Measurements from ENCODE around the gene CSNK1D. TPM values are rescaled to one million over a fixed set of nuclear protein-coding genes. Genes with fewer than 3 reads are reported as not detected.

CSNK1D gene
- total RNA-seq, 1 experiment from 2014 or later, result 111 TPM

DNA sequence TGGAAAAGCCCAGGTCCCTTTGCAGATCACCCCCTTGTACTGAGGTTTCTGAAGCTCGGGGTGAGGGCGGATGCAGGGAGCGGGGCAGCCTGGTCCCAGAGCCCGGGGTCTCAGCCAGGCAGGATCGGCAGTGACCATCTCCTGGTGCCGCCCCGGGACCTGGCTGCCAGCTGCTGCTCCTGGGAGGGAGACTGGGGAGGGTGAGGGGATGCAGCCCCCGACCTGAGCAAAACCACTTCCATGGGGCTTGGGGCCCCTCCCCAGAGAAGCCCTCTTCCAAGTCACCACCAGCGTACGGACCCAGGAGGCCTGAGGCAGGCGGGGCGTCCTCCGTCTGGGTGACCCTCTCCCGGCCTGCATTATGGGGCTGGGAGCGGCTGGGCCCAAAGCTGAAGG lies 29.1 kb upstream of the CSNK1D start (continued):
- TF ChIP-seq, protein P1, sequence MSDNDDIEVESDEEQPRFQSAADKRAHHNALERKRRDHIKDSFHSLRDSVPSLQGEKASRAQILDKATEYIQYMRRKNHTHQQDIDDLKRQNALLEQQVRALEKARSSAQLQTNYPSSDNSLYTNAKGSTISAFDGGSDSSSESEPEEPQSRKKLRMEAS (CRISPR knock-in tag; IDR thresholded peaks at IDR 0.05), result no peak

DNA sequence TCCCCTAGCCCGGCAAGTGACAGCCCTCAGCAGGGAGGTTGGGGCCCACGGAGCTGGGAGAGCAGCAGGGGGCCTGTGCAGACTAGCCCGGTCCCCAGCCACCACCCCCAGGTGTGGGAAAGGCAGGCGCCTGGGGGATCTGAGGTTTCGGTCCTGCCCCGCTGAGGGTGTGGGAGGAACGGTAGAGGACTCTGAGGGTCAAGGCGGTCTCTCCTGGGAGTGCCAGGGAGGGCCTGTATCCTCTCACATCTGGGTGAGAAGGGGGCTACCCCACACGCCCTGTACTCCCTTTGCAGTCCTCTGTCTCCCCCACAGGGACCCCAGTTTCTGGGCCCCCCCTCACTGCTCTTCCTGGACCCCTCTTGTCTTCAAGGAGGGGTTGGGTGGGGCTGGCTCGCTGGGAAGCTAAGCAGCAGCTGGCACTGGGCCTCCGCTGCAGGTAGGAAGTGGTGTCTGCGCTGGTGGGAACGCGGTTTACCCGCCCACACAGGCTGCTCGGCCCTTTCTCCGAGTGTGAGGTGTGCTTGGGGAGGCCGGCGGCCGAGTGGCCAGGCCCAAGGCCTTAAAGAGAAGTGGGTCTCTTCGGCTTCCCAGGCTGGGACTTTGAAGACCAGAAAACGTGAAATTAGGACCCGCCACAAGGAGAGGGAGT lies 28.5 kb upstream of the CSNK1D start:
- peaks cover 6% of the 10 kb centered on the region; the same call in 1 of the 2 replicates for H3K4me1 Mint-ChIP-seq
- CTCF ChIA-PET, result interaction anchor here (0.5 to 1.3 kb wide), 5 partner anchors 8 to 65 kb away, joined by 3 to 6 read pairs (median 3); no protein-coding TSS in a partner anchor

DNA sequence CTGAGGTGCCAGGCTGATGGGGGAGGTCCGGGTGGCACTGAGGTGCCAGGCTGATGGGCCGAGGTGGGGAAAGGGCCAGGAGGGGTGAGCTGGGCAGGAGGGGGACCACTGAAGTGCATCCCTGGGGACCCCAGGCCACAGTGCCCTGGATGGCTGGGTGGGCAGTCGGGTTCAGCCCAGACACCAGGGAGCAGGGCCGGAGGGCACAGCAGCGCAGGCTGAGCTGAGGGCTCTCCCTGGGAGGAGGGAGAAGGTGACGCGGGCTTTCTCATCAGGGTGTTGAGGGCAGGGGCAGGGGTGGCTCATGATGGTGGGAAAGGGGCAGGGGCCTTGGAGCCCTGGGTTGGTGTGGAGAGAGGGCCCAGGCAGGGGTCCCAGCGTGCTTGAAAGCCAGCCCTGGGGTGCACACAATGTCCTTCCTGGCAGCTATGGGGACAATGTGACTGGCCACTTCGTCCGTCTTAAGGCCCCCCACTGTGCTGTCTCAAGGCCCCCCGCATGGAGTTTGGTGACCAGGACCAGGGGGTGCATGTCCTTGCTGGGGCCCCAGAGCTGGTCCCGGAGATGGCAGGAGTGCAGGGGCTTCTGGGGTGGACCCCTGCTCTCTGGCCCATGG lies 27.9 kb upstream of the CSNK1D start:
- TF ChIP-seq, protein P2, sequence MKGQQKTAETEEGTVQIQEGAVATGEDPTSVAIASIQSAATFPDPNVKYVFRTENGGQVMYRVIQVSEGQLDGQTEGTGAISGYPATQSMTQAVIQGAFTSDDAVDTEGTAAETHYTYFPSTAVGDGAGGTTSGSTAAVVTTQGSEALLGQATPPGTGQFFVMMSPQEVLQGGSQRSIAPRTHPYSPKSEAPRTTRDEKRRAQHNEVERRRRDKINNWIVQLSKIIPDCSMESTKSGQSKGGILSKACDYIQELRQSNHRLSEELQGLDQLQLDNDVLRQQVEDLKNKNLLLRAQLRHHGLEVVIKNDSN (CRISPR knock-in tag; IDR thresholded peaks at IDR 0.05), result no peak
- TF ChIP-seq, protein P3, sequence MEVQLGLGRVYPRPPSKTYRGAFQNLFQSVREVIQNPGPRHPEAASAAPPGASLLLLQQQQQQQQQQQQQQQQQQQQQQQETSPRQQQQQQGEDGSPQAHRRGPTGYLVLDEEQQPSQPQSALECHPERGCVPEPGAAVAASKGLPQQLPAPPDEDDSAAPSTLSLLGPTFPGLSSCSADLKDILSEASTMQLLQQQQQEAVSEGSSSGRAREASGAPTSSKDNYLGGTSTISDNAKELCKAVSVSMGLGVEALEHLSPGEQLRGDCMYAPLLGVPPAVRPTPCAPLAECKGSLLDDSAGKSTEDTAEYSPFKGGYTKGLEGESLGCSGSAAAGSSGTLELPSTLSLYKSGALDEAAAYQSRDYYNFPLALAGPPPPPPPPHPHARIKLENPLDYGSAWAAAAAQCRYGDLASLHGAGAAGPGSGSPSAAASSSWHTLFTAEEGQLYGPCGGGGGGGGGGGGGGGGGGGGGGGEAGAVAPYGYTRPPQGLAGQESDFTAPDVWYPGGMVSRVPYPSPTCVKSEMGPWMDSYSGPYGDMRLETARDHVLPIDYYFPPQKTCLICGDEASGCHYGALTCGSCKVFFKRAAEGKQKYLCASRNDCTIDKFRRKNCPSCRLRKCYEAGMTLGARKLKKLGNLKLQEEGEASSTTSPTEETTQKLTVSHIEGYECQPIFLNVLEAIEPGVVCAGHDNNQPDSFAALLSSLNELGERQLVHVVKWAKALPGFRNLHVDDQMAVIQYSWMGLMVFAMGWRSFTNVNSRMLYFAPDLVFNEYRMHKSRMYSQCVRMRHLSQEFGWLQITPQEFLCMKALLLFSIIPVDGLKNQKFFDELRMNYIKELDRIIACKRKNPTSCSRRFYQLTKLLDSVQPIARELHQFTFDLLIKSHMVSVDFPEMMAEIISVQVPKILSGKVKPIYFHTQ (CRISPR knock-in tag; IDR thresholded peaks at IDR 0.05), result no peak
- TF ChIP-seq, protein P4, sequence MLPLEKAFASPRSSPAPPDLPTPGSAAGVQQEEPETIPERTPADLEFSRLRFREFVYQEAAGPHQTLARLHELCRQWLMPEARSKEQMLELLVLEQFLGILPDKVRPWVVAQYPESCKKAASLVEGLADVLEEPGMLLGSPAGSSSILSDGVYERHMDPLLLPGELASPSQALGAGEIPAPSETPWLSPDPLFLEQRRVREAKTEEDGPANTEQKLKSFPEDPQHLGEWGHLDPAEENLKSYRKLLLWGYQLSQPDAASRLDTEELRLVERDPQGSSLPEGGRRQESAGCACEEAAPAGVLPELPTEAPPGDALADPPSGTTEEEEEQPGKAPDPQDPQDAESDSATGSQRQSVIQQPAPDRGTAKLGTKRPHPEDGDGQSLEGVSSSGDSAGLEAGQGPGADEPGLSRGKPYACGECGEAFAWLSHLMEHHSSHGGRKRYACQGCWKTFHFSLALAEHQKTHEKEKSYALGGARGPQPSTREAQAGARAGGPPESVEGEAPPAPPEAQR (CRISPR knock-in tag; IDR thresholded peaks at IDR 0.05), result no peak
- H3K9me3 Mint-ChIP-seq, result no peaks in the 10 kb centered on the region
- no peak overlapping the region for H3K27ac Mint-ChIP-seq
- DNase-seq (ENCODE audit: low spot score), result no peak
- no peak overlapping the region for H3K4me3 Mint-ChIP-seq
- POLR2A ChIA-PET, result no interaction called here
- ATAC-seq, result no peak
- H3K4me1 Mint-ChIP-seq, result peaks cover 6% of the 10 kb centered on the region; the same call in 1 of the 2 replicates
- H3K36me3 Mint-ChIP-seq, result no peaks in the 10 kb centered on the region
- CTCF ChIA-PET, result interaction anchor here (0.6 to 1.9 kb wide), 16 partner anchors 9 to 123 kb away, joined by 3 to 9 read pairs (median 4); partner anchors contain the start of gene CD7
- no peaks in the 10 kb centered on the region; the same call in 1 of the 2 replicates for H3K27me3 Mint-ChIP-seq (ENCODE audit: low read depth)

More for the DNA sequence above, 28.5 kb upstream of the CSNK1D start:
- Mint-ChIP-seq H3K4me3 (no peak overlapping the region), H3K9me3 (no peaks in the 10 kb centered on the region), H3K36me3 (no peaks in the 10 kb centered on the region), H3K27me3 (ENCODE audit: low read depth) (no peaks in the 10 kb centered on the region; the same call in 1 of the 2 replicates), H3K27ac (no peak overlapping the region)
- no peak for DNase-seq (ENCODE audit: low spot score)
- ATAC-seq, result no peak
- TF ChIP-seq, protein P5, sequence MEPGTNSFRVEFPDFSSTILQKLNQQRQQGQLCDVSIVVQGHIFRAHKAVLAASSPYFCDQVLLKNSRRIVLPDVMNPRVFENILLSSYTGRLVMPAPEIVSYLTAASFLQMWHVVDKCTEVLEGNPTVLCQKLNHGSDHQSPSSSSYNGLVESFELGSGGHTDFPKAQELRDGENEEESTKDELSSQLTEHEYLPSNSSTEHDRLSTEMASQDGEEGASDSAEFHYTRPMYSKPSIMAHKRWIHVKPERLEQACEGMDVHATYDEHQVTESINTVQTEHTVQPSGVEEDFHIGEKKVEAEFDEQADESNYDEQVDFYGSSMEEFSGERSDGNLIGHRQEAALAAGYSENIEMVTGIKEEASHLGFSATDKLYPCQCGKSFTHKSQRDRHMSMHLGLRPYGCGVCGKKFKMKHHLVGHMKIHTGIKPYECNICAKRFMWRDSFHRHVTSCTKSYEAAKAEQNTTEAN (CRISPR knock-in tag; IDR thresholded peaks at IDR 0.05), result no peak
- TF ChIP-seq, protein P6, sequence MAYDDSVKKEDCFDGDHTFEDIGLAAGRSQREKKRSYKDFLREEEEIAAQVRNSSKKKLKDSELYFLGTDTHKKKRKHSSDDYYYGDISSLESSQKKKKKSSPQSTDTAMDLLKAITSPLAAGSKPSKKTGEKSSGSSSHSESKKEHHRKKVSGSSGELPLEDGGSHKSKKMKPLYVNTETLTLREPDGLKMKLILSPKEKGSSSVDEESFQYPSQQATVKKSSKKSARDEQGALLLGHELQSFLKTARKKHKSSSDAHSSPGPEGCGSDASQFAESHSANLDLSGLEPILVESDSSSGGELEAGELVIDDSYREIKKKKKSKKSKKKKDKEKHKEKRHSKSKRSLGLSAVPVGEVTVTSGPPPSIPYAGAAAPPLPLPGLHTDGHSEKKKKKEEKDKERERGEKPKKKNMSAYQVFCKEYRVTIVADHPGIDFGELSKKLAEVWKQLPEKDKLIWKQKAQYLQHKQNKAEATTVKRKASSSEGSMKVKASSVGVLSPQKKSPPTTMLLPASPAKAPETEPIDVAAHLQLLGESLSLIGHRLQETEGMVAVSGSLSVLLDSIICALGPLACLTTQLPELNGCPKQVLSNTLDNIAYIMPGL (CRISPR knock-in tag; IDR thresholded peaks at IDR 0.05), result no peak
- no peak for TF ChIP-seq NR3C1 (CRISPR knock-in tag; conservative IDR thresholded peaks at IDR 0.05; ENCODE audit: low read depth)
- no peak for TF ChIP-seq HMGA2 (CRISPR knock-in tag; IDR thresholded peaks at IDR 0.05)
- no peak for TF ChIP-seq ZNF396 (CRISPR knock-in tag; IDR thresholded peaks at IDR 0.05; ENCODE audit: borderline replicate concordance)
- TF ChIP-seq SP1 (CRISPR knock-in tag; conservative IDR thresholded peaks at IDR 0.05), result no peak
- no peak for TF ChIP-seq NFE2L1 (CRISPR knock-in tag; IDR thresholded peaks at IDR 0.05)
- TF ChIP-seq, protein P4 (CRISPR knock-in tag; IDR thresholded peaks at IDR 0.05), result no peak
- POLR2A ChIA-PET, result no interaction called here
